Karpas-422 (cell line): ENCODE measurements around the gene IL19. TPM values are rescaled to one million over a fixed set of nuclear protein-coding genes. Genes with fewer than 3 reads are reported as not detected.

ENCODE experiments used
- DNase-seq: peaks from one replicate; pipeline ENCODE4 v3.0.0-alpha.2; 2015
- H2AFZ ChIP-seq: fragments of 200-600 bp; sonication (generic); 2 replicates; pipeline ENCODE4 v1.6.1; 2014; ENCODE audit warnings: antibody characterized with exemption, low read length, mixed read lengths
- H3K27ac ChIP-seq: fragments of 200-600 bp; sonication (generic); 2 replicates; pipeline ENCODE4 v1.5.1; 2014; ENCODE audit warnings: mild to moderate bottlenecking, low read length, moderate library complexity
- H3K27me3 ChIP-seq: fragments of 200-600 bp; sonication (generic); 2 replicates; pipeline ENCODE4 v1.6.1; 2014; ENCODE audit warnings: low read length, mixed read lengths
- H3K36me3 ChIP-seq: fragments of 200-600 bp; sonication (generic); 2 replicates; pipeline ENCODE4 v1.6.1; 2014; ENCODE audit warnings: low read length, mixed read lengths; ENCODE audit not compliant: insufficient read depth
- H3K4me1 ChIP-seq: fragments of 200-600 bp; sonication (generic); 2 replicates; pipeline ENCODE4 v1.6.1; 2014; ENCODE audit warnings: mild to moderate bottlenecking, low read length, mixed read lengths
- H3K4me2 ChIP-seq: fragments of 200-600 bp; sonication (generic); 2 replicates; pipeline ENCODE4 v1.6.1; 2014; ENCODE audit warnings: low read length, low read depth, mild to moderate bottlenecking; ENCODE audit not compliant: poor library complexity, severe bottlenecking
- H3K4me3 ChIP-seq: fragments of 200-600 bp; sonication (generic); 2 replicates; pipeline ENCODE4 v1.5.1; 2014; ENCODE audit warnings: mild to moderate bottlenecking, antibody characterized with exemption, low read length, mixed read lengths
- H3K79me2 ChIP-seq: fragments of 200-600 bp; sonication (generic); 2 replicates; pipeline ENCODE4 v1.6.1; 2014; ENCODE audit warnings: mild to moderate bottlenecking, low read length, mixed read lengths
- H3K9ac ChIP-seq: fragments of 200-600 bp; sonication (generic); 2 replicates; pipeline ENCODE4 v1.6.0; 2014; ENCODE audit warnings: low read length
- H3K9me2 ChIP-seq: fragments of 200-600 bp; sonication (generic), shearing (Covaris generic); replicated peaks from 2 replicates; pipeline ENCODE4 v1.6.0; 2014; ENCODE audit warnings: mild to moderate bottlenecking, low read length, moderate library complexity; ENCODE audit not compliant: insufficient read depth
- H3K9me3 ChIP-seq: fragments of 300-700, 200-600 bp; sonication (generic); 2 replicates; pipeline ENCODE4 v1.6.1; 2014; ENCODE audit warnings: low read length, mixed read lengths
- H4K20me1 ChIP-seq: fragments of 200-600 bp; sonication (generic); 2 replicates; pipeline ENCODE4 v1.6.1; 2014; ENCODE audit warnings: mild to moderate bottlenecking, antibody characterized with exemption, low read length, low read depth; ENCODE audit not compliant: insufficient read depth
- total RNA-seq: library from RNA; depleted of rRNA; stranded (reverse); fragments of >200 nt; shearing (Covaris generic); gene quantifications from 2 replicates; pipeline ENCODE4 v1.2.3, GENCODE V29; 2014; ENCODE audit warnings: low replicate concordance

The IL19 gene
- total RNA-seq, 1 experiment from 2014 or later: not detected

DNA sequence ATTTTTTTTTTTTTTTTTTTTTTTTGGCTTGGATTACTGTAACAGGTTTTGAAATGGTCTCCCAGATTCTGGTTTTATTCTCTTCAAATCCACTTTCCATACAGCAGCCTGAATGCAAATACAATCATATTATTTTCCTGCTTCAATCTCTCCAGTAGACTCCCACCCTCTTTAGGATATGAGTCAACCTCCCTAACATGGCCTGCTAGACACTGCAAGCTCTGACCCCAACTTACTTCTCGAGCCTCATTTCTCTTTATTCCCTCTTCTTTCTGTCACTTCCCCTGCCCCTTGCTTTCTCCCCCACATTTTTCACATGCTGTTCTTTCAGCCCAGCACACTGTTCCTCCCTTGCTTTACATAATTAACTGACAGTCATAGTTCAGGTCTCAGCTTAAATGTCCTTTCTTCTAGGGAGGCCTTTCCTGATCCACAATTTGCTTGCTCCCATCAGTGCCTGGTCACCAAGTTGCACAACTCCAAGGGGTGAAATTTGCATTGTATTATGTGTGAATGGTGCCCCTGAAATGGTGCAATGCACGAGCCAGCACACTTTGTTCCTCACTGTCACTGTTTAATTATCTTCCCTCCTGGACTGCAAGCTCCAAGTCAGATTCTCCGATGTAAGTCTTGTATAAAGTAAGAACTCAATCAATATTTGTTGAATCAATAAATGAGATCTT is 22.1 kb upstream of the IL19 start:
- Histone ChIP-seq H2AFZ (no peak overlapping the region), H3K79me2 (no peaks in the 10 kb centered on the region), H3K9me3 (no peaks in the 10 kb centered on the region), H3K36me3 (no peaks in the 10 kb centered on the region), H3K4me3 (no peak overlapping the region), H3K4me1 (no peaks in the 10 kb centered on the region), H4K20me1 (no peaks in the 10 kb centered on the region), H3K9me2 (no peaks in the 10 kb centered on the region), H3K4me2 (no peak overlapping the region), H3K9ac (no peak overlapping the region), H3K27ac (no peak overlapping the region), H3K27me3 (no peaks in the 10 kb centered on the region)
- DNase-seq: no peak

DNA sequence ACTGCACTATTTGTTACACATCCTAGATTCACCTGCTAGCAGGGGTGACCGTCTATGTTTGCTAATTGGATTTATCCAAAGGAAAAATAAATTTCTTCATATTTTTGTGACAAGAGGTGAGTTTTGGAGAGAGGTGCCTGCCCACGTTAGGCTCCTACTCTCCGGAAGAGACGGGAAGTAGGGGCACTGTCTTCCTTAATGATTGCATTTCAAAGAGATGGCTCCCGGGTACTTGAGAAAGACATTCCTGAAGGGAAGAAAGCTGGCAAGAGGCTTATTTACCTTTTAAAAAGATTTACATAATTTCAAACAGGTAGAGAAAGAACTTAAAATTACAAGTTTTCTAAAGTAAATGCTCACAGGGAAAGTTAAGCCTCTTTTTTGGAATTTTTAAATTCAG is 18.7 kb upstream of the IL19 start:
- Histone ChIP-seq H2AFZ (no peak overlapping the region), H3K9me2 (no peaks in the 10 kb centered on the region), H4K20me1 (no peaks in the 10 kb centered on the region), H3K4me3 (no peak overlapping the region), H3K9me3 (no peaks in the 10 kb centered on the region), H3K36me3 (no peaks in the 10 kb centered on the region), H3K9ac (no peak overlapping the region), H3K4me2 (no peak overlapping the region), H3K27me3 (no peaks in the 10 kb centered on the region), H3K4me1 (no peaks in the 10 kb centered on the region), H3K27ac (no peak overlapping the region), H3K79me2 (no peaks in the 10 kb centered on the region)
- no peak for DNase-seq

DNA sequence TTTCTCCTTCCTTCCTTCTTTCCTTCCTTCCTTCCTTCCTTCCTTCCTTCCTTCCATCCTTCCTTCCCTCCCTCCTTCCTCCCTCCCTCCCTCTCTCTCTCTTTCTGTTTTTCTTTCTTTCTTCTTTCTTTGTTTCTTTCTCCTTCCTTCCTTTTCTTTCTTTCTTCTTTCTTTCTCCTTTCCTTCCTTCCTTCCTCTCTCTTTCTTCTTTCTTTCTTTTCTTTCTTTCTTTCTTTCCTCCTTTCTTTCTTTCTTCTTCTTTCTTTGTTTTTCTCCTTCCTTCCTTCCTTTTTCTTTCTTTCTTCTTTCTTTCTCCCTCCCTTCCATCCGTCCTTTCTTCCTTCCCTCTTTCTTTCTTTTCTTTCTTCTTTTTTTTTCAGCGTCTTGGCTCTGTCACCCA is 18.1 kb upstream of the IL19 start:
- no peaks in the 10 kb centered on the region for H3K79me2 ChIP-seq
- H3K9me2 ChIP-seq: no peaks in the 10 kb centered on the region
- no peak overlapping the region for H3K9ac ChIP-seq
- H3K27me3 ChIP-seq: no peaks in the 10 kb centered on the region
- H3K4me2 ChIP-seq: no peak overlapping the region
- H3K9me3 ChIP-seq: no peaks in the 10 kb centered on the region
- no peak overlapping the region for H2AFZ ChIP-seq
- H4K20me1 ChIP-seq: no peaks in the 10 kb centered on the region
- H3K36me3 ChIP-seq: no peaks in the 10 kb centered on the region
- DNase-seq: no peak
- H3K27ac ChIP-seq: no peak overlapping the region
- H3K4me3 ChIP-seq: no peak overlapping the region
- no peaks in the 10 kb centered on the region for H3K4me1 ChIP-seq

DNA sequence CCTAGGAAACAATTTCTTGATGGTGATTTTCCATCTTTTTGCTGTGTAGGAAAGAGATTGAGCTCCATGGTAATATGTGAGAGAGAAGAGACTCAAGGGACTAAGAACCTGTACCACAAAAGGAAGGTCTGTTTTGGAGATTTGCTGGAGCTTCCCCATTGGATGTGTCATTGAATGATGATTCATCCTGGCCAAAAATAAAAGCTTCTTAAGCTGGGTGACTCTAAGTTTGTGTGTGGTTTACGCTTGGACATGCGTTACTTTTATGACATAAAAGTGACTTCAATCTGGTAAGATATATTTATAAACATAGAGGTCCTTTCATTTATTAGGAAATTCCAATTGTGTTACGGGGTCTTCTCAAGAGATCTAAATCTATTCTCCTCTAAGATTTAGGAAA is 17.4 kb upstream of the IL19 start:
- Histone ChIP-seq H3K27ac (no peak overlapping the region), H3K9me3 (no peaks in the 10 kb centered on the region), H2AFZ (no peak overlapping the region), H3K9ac (no peak overlapping the region), H3K4me2 (no peak overlapping the region), H3K36me3 (no peaks in the 10 kb centered on the region), H3K27me3 (no peaks in the 10 kb centered on the region), H4K20me1 (no peaks in the 10 kb centered on the region), H3K4me3 (no peak overlapping the region), H3K9me2 (no peaks in the 10 kb centered on the region), H3K79me2 (no peaks in the 10 kb centered on the region), H3K4me1 (no peaks in the 10 kb centered on the region)
- no peak for DNase-seq

DNA sequence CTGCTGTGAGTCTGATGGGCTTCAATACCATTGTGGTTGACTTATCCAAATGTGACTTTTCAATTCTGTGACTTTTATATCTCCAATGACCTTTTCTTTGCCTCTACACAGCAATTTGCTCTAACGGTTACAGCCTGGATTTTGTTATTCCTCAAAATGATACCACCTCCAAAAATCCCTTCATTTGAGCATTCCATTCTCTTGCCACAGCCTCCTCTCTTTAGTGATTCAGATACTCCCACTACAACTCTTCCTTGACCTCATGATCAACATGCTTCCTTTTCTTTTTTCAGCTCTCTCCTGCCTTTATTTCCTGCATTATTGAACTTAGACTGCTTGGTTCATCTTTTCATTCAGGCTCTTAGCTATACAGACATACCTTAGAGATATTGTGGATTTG is 16.6 kb upstream of the IL19 start:
- Histone ChIP-seq H3K4me1 (no peaks in the 10 kb centered on the region), H3K27me3 (no peaks in the 10 kb centered on the region), H3K4me3 (no peak overlapping the region), H3K36me3 (no peaks in the 10 kb centered on the region), H3K9me2 (no peaks in the 10 kb centered on the region), H3K9me3 (no peaks in the 10 kb centered on the region), H3K79me2 (no peaks in the 10 kb centered on the region), H3K9ac (no peak overlapping the region), H2AFZ (no peak overlapping the region), H4K20me1 (no peaks in the 10 kb centered on the region), H3K4me2 (no peak overlapping the region), H3K27ac (no peak overlapping the region)
- DNase-seq: no peak

DNA sequence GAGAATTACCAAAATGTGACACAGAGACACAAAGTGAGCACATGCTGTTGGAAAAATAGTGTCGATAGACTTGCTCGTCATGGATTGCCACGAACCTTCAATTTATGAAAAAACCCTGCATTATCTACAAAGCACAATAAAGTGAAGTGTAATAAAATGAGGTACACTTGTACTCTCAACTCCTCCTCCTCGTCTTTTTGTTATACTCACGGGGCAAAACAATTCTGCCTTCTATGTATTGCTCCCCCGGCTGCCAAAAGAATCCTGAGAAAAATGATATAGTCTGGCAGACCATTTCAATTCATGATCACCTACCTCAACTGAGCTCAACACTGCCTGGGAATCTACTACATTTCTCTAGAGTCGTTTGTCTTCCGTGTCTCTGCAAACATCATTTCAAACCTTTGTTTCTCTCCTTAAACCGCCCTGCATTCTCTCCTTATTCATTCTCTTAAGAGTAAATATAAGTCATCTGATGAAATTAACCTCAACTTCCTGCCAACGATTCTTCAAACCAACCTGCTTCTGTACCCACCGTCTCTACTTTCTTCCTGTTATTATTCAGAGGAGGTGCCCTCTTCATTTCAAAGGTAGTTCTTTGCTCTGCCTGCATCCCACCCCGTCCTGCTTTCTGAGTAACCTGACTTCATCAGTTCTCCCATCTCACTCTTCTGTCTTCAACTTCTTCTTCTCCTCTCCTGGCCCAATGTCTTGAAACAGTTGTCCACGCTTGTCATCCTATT is 12.9 kb upstream of the IL19 start:
- no peaks in the 10 kb centered on the region for H3K36me3 ChIP-seq
- no peak for DNase-seq
- no peaks in the 10 kb centered on the region for H3K9me3 ChIP-seq
- H4K20me1 ChIP-seq: no peaks in the 10 kb centered on the region
- H3K4me1 ChIP-seq: no peaks in the 10 kb centered on the region
- no peak overlapping the region for H3K4me2 ChIP-seq
- no peak overlapping the region for H2AFZ ChIP-seq
- H3K27ac ChIP-seq: no peak overlapping the region
- H3K27me3 ChIP-seq: no peaks in the 10 kb centered on the region
- H3K9ac ChIP-seq: no peak overlapping the region
- H3K9me2 ChIP-seq: no peaks in the 10 kb centered on the region
- H3K79me2 ChIP-seq: no peaks in the 10 kb centered on the region
- H3K4me3 ChIP-seq: no peak overlapping the region

DNA sequence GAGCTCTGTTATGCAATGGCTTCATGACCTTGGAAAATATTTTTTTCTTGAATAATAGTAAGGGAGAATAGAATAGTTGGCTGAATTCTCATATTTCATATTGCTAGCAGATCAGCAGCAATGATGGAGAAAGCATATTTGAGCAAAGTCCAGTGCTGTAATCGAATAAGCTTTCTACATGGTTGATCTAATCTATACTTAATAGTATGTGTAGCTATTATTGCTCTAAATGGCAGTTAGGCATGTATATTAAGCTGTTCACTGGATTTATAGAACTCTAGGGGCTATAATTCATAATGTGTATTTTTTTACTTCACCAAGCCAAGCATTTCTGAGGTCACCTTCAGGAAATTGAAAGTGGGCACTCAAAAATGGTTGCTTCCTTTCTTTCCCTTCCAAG is 10.0 kb upstream of the IL19 start:
- H3K79me2 ChIP-seq: no peaks in the 10 kb centered on the region
- H2AFZ ChIP-seq: no peak overlapping the region
- H3K9me3 ChIP-seq: no peaks in the 10 kb centered on the region
- H3K4me3 ChIP-seq: no peak overlapping the region
- no peaks in the 10 kb centered on the region for H3K9me2 ChIP-seq
- no peaks in the 10 kb centered on the region for H4K20me1 ChIP-seq
- H3K36me3 ChIP-seq: no peaks in the 10 kb centered on the region
- no peaks in the 10 kb centered on the region for H3K27me3 ChIP-seq
- DNase-seq: no peak
- no peak overlapping the region for H3K4me2 ChIP-seq
- no peak overlapping the region for H3K9ac ChIP-seq
- H3K4me1 ChIP-seq: no peaks in the 10 kb centered on the region
- H3K27ac ChIP-seq: no peak overlapping the region

DNA sequence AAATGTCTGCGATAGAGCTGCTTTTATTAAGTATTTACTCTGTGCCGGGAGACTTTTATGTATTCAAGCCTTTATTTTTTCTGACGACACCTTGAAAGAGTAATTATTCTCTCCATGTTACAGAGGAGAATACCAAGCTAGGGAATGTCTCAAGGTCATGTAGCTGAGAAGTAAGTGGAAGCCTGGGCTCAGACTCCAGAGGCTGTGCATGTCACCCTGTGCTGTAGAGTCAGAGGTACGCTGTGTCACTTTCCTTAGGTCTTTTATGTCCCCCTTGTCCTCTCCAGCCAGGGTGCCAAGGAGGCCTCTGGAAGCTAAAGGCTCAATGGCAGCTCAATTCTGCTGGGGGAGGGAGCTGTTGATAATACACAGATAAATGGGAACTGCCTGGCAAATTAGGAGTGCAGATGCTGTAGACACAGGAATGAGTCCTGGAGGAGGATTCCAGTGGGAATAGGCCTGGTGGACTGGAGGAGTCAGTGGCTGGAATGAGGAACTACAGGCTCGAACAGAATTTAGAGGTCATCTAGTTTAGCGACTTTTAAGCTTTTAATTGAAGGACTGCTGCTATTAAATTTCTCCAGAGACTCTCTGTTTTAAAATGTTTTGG is 9.3 kb upstream of the IL19 start:
- no peaks in the 10 kb centered on the region for H4K20me1 ChIP-seq
- no peak overlapping the region for H2AFZ ChIP-seq
- no peaks in the 10 kb centered on the region for H3K79me2 ChIP-seq
- no peaks in the 10 kb centered on the region for H3K36me3 ChIP-seq
- no peak overlapping the region for H3K27ac ChIP-seq
- no peak for DNase-seq
- no peak overlapping the region for H3K9ac ChIP-seq
- no peaks in the 10 kb centered on the region for H3K27me3 ChIP-seq
- H3K4me3 ChIP-seq: no peak overlapping the region
- H3K4me2 ChIP-seq: no peak overlapping the region
- no peaks in the 10 kb centered on the region for H3K4me1 ChIP-seq
- H3K9me3 ChIP-seq: no peaks in the 10 kb centered on the region
- no peaks in the 10 kb centered on the region for H3K9me2 ChIP-seq
